22Rv1 (cell line): Measurements from ENCODE around the gene NBEA.

Experiments
- H3K27ac ChIP-seq: fragments of 450-650 bp; 2 replicates; pipeline ENCODE4 v1.5.1; 2017
- ZFX ChIP-seq: fragments of 450-650 bp; IDR thresholded peaks from 2 replicates; pipeline ENCODE4 v1.6.1; 2017; ENCODE audit warnings: antibody characterized with exemption, borderline replicate concordance
- TF ChIP-seq, protein P1 (sequence below): fragments of 450-650 bp; IDR thresholded peaks from 2 replicates; pipeline ENCODE4 v1.5.1; 2017; ENCODE audit warnings: mild to moderate bottlenecking

The NBEA gene

DNA sequence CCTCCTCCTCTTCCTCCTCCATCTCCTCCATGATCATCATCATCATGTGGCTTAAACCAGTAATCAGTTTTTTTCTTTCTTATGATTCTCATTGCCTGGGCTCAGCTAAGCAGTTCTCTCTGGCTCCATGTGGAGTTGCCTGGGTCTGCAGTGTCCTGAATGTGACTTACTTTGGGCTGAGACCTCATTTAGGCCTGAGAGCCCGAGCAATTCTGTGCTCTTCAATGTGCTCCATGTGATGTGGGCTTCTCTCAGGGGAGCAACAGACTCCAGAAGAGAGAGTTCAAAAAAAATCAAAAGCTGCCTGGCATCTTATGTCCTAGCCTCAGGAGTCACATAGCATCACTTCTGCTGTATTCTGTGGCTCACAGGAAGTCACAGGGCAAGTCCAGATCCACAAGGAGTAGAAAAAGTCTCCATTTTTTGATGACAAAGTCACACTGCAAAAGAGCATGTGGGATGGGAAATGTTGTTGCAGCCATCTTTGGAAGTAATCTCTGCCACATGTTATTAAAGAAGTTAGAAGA, 405.7 kb downstream of the NBEA start:
- no peak overlapping the region for H3K27ac ChIP-seq
- TF ChIP-seq, protein P1, sequence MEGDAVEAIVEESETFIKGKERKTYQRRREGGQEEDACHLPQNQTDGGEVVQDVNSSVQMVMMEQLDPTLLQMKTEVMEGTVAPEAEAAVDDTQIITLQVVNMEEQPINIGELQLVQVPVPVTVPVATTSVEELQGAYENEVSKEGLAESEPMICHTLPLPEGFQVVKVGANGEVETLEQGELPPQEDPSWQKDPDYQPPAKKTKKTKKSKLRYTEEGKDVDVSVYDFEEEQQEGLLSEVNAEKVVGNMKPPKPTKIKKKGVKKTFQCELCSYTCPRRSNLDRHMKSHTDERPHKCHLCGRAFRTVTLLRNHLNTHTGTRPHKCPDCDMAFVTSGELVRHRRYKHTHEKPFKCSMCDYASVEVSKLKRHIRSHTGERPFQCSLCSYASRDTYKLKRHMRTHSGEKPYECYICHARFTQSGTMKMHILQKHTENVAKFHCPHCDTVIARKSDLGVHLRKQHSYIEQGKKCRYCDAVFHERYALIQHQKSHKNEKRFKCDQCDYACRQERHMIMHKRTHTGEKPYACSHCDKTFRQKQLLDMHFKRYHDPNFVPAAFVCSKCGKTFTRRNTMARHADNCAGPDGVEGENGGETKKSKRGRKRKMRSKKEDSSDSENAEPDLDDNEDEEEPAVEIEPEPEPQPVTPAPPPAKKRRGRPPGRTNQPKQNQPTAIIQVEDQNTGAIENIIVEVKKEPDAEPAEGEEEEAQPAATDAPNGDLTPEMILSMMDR, result no peak
- TF ChIP-seq ZFX, result no peak

DNA sequence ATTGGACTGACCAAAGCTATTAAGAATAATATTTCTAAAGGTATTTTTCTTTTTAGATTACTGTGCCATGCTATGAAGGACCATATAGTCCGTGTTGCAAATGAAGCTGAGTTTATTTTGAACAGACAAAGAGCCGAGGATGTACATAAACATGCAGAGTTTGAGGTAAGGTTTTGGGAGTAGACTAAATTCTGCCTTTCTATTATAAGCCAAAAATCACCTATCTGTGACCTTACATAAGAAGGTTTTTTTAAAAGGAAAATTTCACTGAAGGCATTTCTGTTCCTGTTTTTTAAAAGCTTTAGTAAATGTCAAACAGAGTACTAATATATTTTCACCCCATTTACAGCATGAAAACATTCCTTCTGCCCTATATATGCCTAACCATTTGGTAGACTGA, 407.0 kb downstream of the NBEA start:
- H3K27ac ChIP-seq, result no peak overlapping the region
- TF ChIP-seq, protein P1, result no peak
- no peak for TF ChIP-seq ZFX

DNA sequence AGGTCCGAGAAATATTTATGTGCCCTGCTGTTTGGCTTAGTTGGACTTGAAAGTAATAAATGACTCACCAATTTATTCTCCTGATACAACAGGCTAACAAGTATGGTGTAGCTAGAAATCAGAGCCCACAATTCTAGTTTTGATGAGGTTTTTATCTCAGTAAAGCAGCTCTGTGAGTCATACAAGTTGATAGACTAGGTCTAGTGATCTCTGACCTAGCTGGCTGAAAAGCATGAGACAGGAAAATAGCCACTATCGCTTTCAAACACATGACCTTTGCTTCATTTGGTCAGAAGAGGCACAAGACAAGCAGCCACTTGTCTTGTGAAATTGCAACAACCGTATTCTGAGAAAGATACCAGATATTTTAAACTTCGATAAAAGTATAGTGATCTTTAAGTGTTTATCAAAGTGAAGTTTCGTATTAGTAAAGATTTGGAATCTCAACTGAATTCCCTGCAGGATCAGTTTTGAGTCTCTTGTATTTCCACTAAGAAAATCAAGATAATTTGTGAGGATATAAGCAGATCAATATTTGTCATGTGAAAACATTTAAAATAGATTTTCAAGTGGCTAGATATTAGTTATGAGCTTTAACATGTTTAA, 407.7 kb downstream of the NBEA start:
- H3K27ac ChIP-seq, result no peak overlapping the region
- TF ChIP-seq, protein P1, result no peak
- TF ChIP-seq ZFX, result no peak

DNA sequence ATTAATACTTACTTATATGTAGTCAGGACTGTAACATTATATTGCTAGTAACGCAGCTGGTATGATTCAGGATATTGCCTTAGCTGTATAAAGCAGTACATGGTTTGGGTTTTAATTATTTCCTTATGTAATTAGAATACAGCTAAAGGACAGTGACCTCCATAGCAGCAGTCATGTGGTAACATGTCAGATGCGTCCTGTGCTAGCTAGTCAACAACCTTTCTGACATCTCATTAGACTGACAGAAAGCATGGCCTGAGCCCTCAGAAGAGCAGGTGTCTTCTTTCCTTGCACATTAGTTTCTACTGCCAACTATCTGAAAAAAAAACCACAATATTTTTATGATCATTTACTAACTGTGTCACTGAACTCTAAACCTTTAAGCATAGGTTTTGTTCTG, 412.2 kb downstream of the NBEA start:
- TF ChIP-seq, protein P1, result no peak
- no peak for TF ChIP-seq ZFX
- H3K27ac ChIP-seq, result no peak overlapping the region

DNA sequence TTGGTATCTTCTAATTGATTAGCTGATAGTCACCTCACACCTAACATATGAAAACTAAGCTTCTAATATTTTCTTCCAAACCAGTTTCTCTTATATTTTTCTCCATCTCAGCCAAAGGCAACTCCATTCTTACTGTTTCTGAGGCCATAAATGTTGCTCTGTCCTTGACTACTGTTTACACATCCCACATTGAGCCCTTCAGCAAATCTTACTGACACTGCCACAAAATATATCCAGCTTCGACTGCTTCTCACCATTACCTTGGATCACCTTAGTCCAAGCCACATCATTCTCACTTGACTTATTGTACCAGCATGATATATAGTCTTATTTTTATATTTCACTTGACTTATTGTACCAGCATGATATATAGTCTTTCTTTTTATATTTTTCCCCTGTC, 412.8 kb downstream of the NBEA start:
- TF ChIP-seq, protein P1, result no peak
- no peak for TF ChIP-seq ZFX
- no peak overlapping the region for H3K27ac ChIP-seq

DNA sequence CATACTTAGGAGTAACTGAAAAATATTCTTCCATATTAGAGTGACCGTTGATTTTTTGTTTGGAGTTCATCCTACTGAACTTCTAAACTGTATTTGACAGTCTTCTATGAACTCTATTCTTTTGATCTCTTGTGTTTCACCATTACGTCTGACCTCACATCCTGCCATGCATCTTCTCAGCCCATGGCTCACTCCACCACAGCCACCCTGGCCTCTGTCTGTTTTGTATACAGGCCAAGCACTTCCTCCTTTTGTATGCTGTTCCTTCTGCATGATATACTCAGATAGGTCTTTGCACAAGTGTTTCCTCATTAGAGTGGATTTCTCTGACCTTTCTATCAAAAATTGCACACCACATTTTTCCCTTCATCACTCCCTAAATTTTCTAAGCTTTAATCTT, 414.5 kb downstream of the NBEA start:
- TF ChIP-seq ZFX, result no peak
- TF ChIP-seq, protein P1, result no peak
- H3K27ac ChIP-seq, result no peak overlapping the region

DNA sequence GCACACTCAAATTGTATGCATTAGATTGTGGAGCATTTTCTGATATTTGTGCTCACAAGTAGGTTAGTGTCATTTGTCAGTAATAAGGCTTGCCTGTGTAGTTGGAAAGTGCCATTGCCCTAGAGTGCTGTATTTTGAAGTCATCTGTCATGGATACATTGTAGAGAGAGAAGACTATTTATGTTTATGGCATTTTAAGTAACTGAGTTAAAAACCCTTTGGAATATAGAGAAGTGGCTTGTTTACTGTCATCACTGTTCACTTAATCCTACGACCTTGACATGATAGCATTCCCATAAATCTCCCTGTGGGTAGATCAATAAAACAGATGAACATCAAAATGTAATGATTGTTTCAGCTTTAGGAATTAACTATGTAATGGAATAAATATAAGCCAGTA, 423.8 kb downstream of the NBEA start:
- TF ChIP-seq, protein P1, result no peak
- no peak for TF ChIP-seq ZFX
- no peak overlapping the region for H3K27ac ChIP-seq
